Measurements from ENCODE around the gene IGF2BP1. TPM values are rescaled to one million over a fixed set of nuclear protein-coding genes. Genes with fewer than 3 reads are reported as not detected.
A peak's percentile ranks its signal among the peaks of the same experiment; 100 is the strongest.
"Not testable (repeated sequence)": the region's sequence is repeated elsewhere in the genome, so short reads cannot be mapped to it uniquely, and the experiment has no call there.

IGF2BP1 gene
- polyA plus RNA-seq, 1 of the 3 experiments (the other 2 are of a cell fraction), result 0.05 TPM

DNA sequence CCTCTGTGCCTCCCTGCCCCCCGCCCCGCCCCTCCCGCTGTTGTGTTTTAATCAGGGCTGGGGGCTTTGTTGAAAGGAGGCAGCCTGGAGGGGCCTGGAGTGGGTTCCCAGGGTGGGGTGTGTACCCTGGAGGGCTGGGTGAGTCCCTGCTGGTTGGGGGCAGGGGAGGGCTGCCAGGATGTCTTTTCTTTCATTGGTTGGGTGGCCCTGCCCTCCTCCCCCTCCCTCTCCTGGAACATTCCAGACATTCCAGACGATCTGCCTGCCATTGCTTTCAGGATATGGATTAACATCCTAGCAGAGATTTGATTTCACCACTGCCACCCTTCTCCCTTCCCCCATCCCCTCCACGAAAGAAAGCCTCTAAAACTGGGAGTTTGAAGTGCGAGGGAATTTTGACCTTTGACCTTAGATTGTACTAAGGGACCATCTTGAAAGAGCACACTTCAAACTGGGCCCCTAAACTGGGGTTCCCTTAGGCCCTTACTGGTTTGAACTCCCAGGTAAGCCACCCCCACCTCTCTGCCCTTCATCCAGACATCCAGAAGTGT is 25.3 kb downstream of the IGF2BP1 start:
- peak overlapping the region; percentile 53; the same call in 1 of the 2 replicates for H2AFZ ChIP-seq (ENCODE audit: low read depth)
- no peak for DNase-seq
- WGBS (ENCODE audit: low lambda C conversion rate), result 19% methylated on average over 6 of the region's 6 CpGs

DNA sequence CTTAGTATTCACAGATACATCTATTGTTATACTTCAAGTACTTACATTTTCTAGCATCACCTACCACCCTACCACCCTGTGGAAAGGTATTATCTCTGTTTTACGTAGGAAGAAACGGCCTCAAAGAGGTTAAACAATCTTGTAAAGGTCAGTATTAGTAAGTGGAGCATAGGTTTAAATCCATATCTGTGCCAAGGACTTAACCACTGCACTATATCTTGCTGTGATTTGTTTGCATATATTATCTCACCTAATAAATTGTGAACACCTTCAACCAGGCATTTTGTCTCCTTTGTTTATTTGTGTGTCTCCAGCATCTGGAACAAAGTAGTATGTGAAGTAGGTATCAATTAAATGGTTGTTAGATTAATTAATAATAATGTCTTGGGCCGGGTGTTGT is 27.3 kb downstream of the IGF2BP1 start:
- Histone ChIP-seq H3K9ac (no peak overlapping the region), H3K27me3 (ENCODE audit: insufficient read depth) (peaks cover 73% of the 10 kb centered on the region; the same call in 1 of the 2 replicates), H2AFZ (ENCODE audit: low read depth) (no peak overlapping the region), H3K4me1 (ENCODE audit: control insufficient read depth in 1 of 2, insufficient read depth in 2 of 2, low read depth in 1 of 2, low read length in 1 of 2) (peaks cover 0 to 10% of the 10 kb centered on the region in 2 experiments; a peak in 1 of 4 replicates), H3K4me2 (no peak overlapping the region), H3K4me3 (ENCODE audit: low read depth in 2 of 2, low read length in 1 of 2) (no peak overlapping the region), H3K9me3 (no peaks in the 10 kb centered on the region), H3K9me2 (no peaks in the 10 kb centered on the region), H3K27ac (ENCODE audit: low read depth in 2 of 2, low read length in 1 of 2) (no peak overlapping the region), H3K79me2 (ENCODE audit: insufficient read depth) (no peaks in the 10 kb centered on the region), H3F3A (replicated peaks; ENCODE audit: insufficient read depth) (peaks cover 3% of the 10 kb centered on the region), H3K36me3 (replicated peaks in 1 of 2; ENCODE audit: control insufficient read depth in 1 of 2, insufficient read depth in 2 of 2, low read length in 1 of 2) (no peaks in the 10 kb centered on the region), H4K20me1 (ENCODE audit: insufficient read depth) (no peaks in the 10 kb centered on the region)
- ChIA-PET POLR2A (no interaction called here), CTCF (interaction anchor here (0.7 to 1.6 kb wide), 3 partner anchors 8 to 44 kb away, joined by 3 to 12 read pairs (median 4); no protein-coding TSS in a partner anchor)
- TF ChIP-seq TEAD4 (IDR thresholded peaks at IDR 0.05; ENCODE audit: borderline replicate concordance, insufficient read depth), result no peak
- TF ChIP-seq FOXM1 (IDR thresholded peaks at IDR 0.05; ENCODE audit: low read depth), result no peak
- TF ChIP-seq, protein P1, sequence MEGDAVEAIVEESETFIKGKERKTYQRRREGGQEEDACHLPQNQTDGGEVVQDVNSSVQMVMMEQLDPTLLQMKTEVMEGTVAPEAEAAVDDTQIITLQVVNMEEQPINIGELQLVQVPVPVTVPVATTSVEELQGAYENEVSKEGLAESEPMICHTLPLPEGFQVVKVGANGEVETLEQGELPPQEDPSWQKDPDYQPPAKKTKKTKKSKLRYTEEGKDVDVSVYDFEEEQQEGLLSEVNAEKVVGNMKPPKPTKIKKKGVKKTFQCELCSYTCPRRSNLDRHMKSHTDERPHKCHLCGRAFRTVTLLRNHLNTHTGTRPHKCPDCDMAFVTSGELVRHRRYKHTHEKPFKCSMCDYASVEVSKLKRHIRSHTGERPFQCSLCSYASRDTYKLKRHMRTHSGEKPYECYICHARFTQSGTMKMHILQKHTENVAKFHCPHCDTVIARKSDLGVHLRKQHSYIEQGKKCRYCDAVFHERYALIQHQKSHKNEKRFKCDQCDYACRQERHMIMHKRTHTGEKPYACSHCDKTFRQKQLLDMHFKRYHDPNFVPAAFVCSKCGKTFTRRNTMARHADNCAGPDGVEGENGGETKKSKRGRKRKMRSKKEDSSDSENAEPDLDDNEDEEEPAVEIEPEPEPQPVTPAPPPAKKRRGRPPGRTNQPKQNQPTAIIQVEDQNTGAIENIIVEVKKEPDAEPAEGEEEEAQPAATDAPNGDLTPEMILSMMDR (IDR thresholded peaks at IDR 0.05), result no peak
- TF ChIP-seq POLR2AphosphoS5 (IDR thresholded peaks at IDR 0.05; ENCODE audit: low read depth, low read length), result no peak
- no peak for TF ChIP-seq GATA2 (CRISPR knock-in tag; IDR thresholded peaks at IDR 0.05)
- no peak for TF ChIP-seq SIN3A (IDR thresholded peaks at IDR 0.05; ENCODE audit: borderline replicate concordance, low read depth, low read length)
- no peak for TF ChIP-seq RCOR1 (IDR thresholded peaks at IDR 0.05; ENCODE audit: low read length)
- no peak for TF ChIP-seq JUND (IDR thresholded peaks at IDR 0.05)
- no peak for TF ChIP-seq GABPA (IDR thresholded peaks at IDR 0.05; ENCODE audit: low read depth)
- TF ChIP-seq NFIC (IDR thresholded peaks at IDR 0.05; ENCODE audit: borderline replicate concordance), result no peak
- TF ChIP-seq TAF1 (IDR thresholded peaks at IDR 0.05; ENCODE audit: borderline replicate concordance, low read depth, low read length), result no peak
- no peak for TF ChIP-seq TCF12 (IDR thresholded peaks at IDR 0.05)
- no peak for TF ChIP-seq YY1 (IDR thresholded peaks at IDR 0.05; ENCODE audit: low read depth)
- TF ChIP-seq CHD2 (IDR thresholded peaks at IDR 0.05; ENCODE audit: low read length, partially characterized antibody), result no peak
- DNase-seq, result no peak
- 17% methylated on average over 3 of the region's 3 CpGs for WGBS (ENCODE audit: low lambda C conversion rate)

More for the DNA sequence above, 25.3 kb downstream of the IGF2BP1 start:
- Histone ChIP-seq H3K9ac (no peak overlapping the region), H3K27me3 (ENCODE audit: insufficient read depth) (peaks cover 80% of the 10 kb centered on the region; the same call in 1 of the 2 replicates), H4K20me1 (ENCODE audit: insufficient read depth) (no peaks in the 10 kb centered on the region), H3K79me2 (ENCODE audit: insufficient read depth) (no peaks in the 10 kb centered on the region), H3K36me3 (replicated peaks in 1 of 2; ENCODE audit: control insufficient read depth in 1 of 2, insufficient read depth in 2 of 2, low read length in 1 of 2) (no peaks in the 10 kb centered on the region), H3K4me3 (ENCODE audit: low read depth in 2 of 2, low read length in 1 of 2) (no peak overlapping the region), H3K27ac (ENCODE audit: low read depth in 2 of 2, low read length in 1 of 2) (no peak overlapping the region), H3F3A (replicated peaks; ENCODE audit: insufficient read depth) (peaks cover 5% of the 10 kb centered on the region), H3K9me2 (no peaks in the 10 kb centered on the region), H3K4me2 (no peak overlapping the region; the same call in 1 of the 2 replicates), H3K9me3 (no peaks in the 10 kb centered on the region), H3K4me1 (ENCODE audit: control insufficient read depth in 1 of 2, insufficient read depth in 2 of 2, low read depth in 1 of 2, low read length in 1 of 2) (peaks cover 0 to 10% of the 10 kb centered on the region in 2 experiments; a peak in 1 of 4 replicates)
- peak; percentile 73 for TF ChIP-seq TEAD4 (IDR thresholded peaks at IDR 0.05; ENCODE audit: borderline replicate concordance, insufficient read depth)
- TF ChIP-seq, protein P2, sequence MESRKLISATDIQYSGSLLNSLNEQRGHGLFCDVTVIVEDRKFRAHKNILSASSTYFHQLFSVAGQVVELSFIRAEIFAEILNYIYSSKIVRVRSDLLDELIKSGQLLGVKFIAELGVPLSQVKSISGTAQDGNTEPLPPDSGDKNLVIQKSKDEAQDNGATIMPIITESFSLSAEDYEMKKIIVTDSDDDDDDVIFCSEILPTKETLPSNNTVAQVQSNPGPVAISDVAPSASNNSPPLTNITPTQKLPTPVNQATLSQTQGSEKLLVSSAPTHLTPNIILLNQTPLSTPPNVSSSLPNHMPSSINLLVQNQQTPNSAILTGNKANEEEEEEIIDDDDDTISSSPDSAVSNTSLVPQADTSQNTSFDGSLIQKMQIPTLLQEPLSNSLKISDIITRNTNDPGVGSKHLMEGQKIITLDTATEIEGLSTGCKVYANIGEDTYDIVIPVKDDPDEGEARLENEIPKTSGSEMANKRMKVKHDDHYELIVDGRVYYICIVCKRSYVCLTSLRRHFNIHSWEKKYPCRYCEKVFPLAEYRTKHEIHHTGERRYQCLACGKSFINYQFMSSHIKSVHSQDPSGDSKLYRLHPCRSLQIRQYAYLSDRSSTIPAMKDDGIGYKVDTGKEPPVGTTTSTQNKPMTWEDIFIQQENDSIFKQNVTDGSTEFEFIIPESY (IDR thresholded peaks at IDR 0.05; ENCODE audit: borderline replicate concordance, low read depth), result no peak
- CTCF ChIA-PET, result interaction anchor here (1.6 to 3.8 kb wide), 2 partner anchors 9 to 11 kb away, joined by 11 to 37 read pairs; no protein-coding TSS in a partner anchor
- POLR2A ChIA-PET, result no interaction called here

GRCh38 chr17:49026447-49026846 is 29.3 kb downstream of the IGF2BP1 start:
- H3K9me2 ChIP-seq; H3K36me3 ChIP-seq (replicated peaks in 1 of 2; ENCODE audit: control insufficient read depth in 1 of 2, insufficient read depth in 2 of 2, low read length in 1 of 2); H3K27ac ChIP-seq (ENCODE audit: low read depth in 2 of 2, low read length in 1 of 2); H3K4me1 ChIP-seq (ENCODE audit: control insufficient read depth in 1 of 2, insufficient read depth in 2 of 2, low read depth in 1 of 2, low read length in 1 of 2); POLR2A ChIA-PET; DNase-seq; H3K4me2 ChIP-seq; H3K9ac ChIP-seq; H3F3A ChIP-seq (replicated peaks; ENCODE audit: insufficient read depth); H3K9me3 ChIP-seq; H3K79me2 ChIP-seq (ENCODE audit: insufficient read depth); H3K4me3 ChIP-seq (ENCODE audit: low read depth in 2 of 2, low read length in 1 of 2); H4K20me1 ChIP-seq (ENCODE audit: insufficient read depth); H2AFZ ChIP-seq (ENCODE audit: low read depth): not testable (repeated sequence)
- CTCF ChIA-PET, result interaction anchor here (1.5 to 1.8 kb wide), 2 partner anchors 10 to 148 kb away, joined by 4 to 7 read pairs; no protein-coding TSS in a partner anchor
- 29% methylated on average over 4 of the region's 4 CpGs for WGBS (ENCODE audit: low lambda C conversion rate)
- H3K27me3 ChIP-seq (ENCODE audit: insufficient read depth), result peaks cover 67% of the 10 kb centered on the region; the same call in 1 of the 2 replicates

All from SK-N-SH (cell line).